K562 (cell line): Measurements from ENCODE around the gene JPT2. TPM values are rescaled to one million over a fixed set of nuclear protein-coding genes. Genes with fewer than 3 reads are reported as not detected.

Source experiments
- DDX20 ChIP-seq: fragments of 450-650 bp; IDR thresholded peaks from 2 replicates; pipeline ENCODE4 v1.6.1; 2016; ENCODE audit warnings: missing genetic modification characterization, low read depth, mild to moderate bottlenecking, missing compliant biosample characterization, moderate library complexity
- HDAC1 ChIP-seq, 2 experiments: fragments of 450-650 bp; IDR thresholded peaks; 2 replicates each; pipeline ENCODE4 v1.6.1; 2016 to 2017; ENCODE audit warnings: inconsistent platforms in 1 of 2, mild to moderate bottlenecking in 1 of 2, moderate library complexity in 1 of 2
- HDAC3 ChIP-seq: fragments of 450-650 bp; IDR thresholded peaks from 2 replicates; pipeline ENCODE4 v1.6.1; 2018; ENCODE audit warnings: borderline replicate concordance, mild to moderate bottlenecking, moderate library complexity; ENCODE audit not compliant: partially characterized antibody
- MCM7 ChIP-seq, 2 experiments: fragments of 450-650 bp; IDR thresholded peaks; 2 replicates each; pipeline ENCODE4 v1.6.1; 2016 to 2018
- RB1 ChIP-seq: fragments of 450-650 bp; IDR thresholded peaks from 2 replicates; pipeline ENCODE4 v1.6.1; 2017; ENCODE audit warnings: low read depth, mild to moderate bottlenecking
- RBM14 ChIP-seq: fragments of 200-400 bp; formaldehyde crosslinking; IDR thresholded peaks from 2 replicates; pipeline ENCODE4 v1.6.1; 2018; ENCODE audit warnings: low read depth, mild to moderate bottlenecking, low read length, moderate library complexity, borderline replicate concordance; ENCODE audit not compliant: insufficient read depth
- WHSC1 ChIP-seq: IDR thresholded peaks from one replicate; pipeline ENCODE4 v1.6.1; 2012; ENCODE audit warnings: low read length, control low read depth, inconsistent platforms
- polyA plus RNA-seq, 8 experiments: library from polyadenylated mRNA; depleted of rRNA in 4 of 8; stranded (reverse) in 5 of 8; unstranded in 3 of 8; fragments of >200 nt; fragmentation: Nextera tagmentation in 2 of 8; fragmentation: Illumina TruSeq in 1 of 8; extraction: Ambion mirVana in 2 of 8; extraction: Trizol in 1 of 8; gene quantifications; 2 replicates each; pipeline versions ENCODE4 v1.2.1 to v1.2.3, GENCODE V29; 2011 to 2014; ENCODE audit warnings: inconsistent platforms in 1 of 8, missing spikeins in 1 of 8
- total RNA-seq, 7 experiments: library from RNA; depleted of rRNA in 6 of 7; stranded (reverse); fragments of >200 nt in 6 of 7; fragmentation: Illumina TruSeq in 2 of 7; extraction: Trizol in 2 of 7; gene quantifications; 2 replicates each; pipeline versions ENCODE4 v1.2.1 to v1.2.3, GENCODE V29; 2011 to 2021; ENCODE audit warnings: low replicate concordance in 1 of 7
- TF ChIP-seq, protein P1 (sequence below): sonication (generic); formaldehyde crosslinking; IDR thresholded peaks from 2 replicates; pipeline ENCODE4 v1.8.1; 2023; ENCODE audit warnings: mild to moderate bottlenecking, missing genetic modification reagents
- TF ChIP-seq, protein P2 (sequence below): fragments of 250-450 bp; sonication (Bioruptor Pico); IDR thresholded peaks from 2 replicates; pipeline ENCODE4 v1.8.0; 2022; ENCODE audit warnings: inconsistent platforms

Gene JPT2
- total and polyA plus RNA-seq, 9 of the 15 experiments (the other 6 are each of a cell fraction or from before 2014, with no cell fraction given): 25.5 to 133 (median 106) TPM

DNA sequence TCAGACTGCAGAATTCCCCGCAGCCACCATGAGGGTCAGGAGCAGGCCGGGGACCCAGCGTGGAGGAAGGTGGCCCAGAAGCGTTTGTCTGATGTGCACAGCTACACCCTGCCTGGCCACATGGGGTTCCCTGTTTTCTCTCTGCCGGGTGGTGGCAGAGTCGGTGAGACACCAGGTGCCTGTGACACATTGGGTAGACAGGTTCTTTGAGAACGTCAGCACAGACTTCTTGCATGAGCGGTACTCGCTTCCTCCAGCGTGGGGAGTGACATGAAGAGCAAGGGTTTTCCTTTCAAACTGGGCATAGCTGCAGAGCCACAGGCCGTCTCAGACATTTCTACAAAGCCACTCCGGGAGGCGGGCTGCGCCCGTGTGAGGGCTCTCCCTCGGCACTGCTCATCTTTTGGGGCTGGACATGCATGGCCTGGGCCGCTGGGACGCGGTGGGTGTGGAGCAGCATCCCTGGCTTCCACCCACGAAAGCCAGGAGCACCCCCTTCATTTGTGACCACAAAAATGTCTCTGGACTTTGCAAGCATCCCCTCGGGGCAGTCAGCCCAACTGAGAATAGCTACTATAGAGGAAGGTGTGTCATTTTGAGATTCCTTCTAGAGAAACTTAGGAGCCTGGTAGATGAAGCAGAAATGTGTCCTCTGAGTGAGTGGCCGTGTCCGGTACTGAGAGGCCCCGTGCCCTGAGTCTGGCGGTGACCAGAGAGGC, 67.3 kb downstream of the JPT2 start (continued):
- TF ChIP-seq, protein P1, sequence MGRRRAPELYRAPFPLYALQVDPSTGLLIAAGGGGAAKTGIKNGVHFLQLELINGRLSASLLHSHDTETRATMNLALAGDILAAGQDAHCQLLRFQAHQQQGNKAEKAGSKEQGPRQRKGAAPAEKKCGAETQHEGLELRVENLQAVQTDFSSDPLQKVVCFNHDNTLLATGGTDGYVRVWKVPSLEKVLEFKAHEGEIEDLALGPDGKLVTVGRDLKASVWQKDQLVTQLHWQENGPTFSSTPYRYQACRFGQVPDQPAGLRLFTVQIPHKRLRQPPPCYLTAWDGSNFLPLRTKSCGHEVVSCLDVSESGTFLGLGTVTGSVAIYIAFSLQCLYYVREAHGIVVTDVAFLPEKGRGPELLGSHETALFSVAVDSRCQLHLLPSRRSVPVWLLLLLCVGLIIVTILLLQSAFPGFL: no peak
- TF ChIP-seq WHSC1 (no peak), RBM14 (no peak), MCM7 (IDR thresholded peaks at IDR 0.05) (no peak), DDX20 (tag) (no peak), RB1 (no peak), HDAC3 (no peak), HDAC1 (IDR thresholded peaks at IDR 0.05) (no peak)
- TF ChIP-seq, protein P2, sequence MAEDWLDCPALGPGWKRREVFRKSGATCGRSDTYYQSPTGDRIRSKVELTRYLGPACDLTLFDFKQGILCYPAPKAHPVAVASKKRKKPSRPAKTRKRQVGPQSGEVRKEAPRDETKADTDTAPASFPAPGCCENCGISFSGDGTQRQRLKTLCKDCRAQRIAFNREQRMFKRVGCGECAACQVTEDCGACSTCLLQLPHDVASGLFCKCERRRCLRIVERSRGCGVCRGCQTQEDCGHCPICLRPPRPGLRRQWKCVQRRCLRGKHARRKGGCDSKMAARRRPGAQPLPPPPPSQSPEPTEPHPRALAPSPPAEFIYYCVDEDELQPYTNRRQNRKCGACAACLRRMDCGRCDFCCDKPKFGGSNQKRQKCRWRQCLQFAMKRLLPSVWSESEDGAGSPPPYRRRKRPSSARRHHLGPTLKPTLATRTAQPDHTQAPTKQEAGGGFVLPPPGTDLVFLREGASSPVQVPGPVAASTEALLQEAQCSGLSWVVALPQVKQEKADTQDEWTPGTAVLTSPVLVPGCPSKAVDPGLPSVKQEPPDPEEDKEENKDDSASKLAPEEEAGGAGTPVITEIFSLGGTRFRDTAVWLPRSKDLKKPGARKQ (CRISPR knock-in tag): no peak
- TF ChIP-seq, all 486 proteins: peak for 0
